ENCODE measurements around the gene ATP6V1G3. TPM values are rescaled to one million over a fixed set of nuclear protein-coding genes. Genes with fewer than 3 reads are reported as not detected.

ATP6V1G3 gene
- total and polyA plus RNA-seq, 9 of the 15 experiments (the other 6 are each of a cell fraction or from before 2014, with no cell fraction given) = 0.32 TPM; not detected in 8

DNA sequence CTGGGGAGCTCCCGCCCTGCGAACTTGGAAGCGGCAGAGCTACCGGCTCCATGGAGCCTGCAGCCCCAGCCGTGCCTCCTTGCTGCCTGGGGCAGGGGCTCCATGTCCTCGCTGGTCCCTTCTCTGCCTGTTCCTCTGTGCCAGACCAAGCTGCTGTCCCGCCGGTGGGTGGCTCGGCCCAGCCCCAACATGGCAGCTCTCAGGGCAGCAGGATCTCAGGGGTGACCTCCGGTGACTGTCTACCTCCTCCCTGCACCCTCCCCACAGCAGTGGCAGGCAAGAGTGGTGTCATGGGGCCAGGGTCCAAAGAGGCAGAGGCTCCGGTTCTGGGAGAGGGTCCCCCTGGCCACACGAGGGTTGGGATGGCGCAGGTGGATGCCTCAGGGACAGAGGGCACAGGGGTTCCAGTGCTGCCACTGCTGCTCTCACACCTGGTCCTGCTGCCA lies 45.8 kb downstream of the ATP6V1G3 start:
- H3K9me3 ChIP-seq (replicated peaks; ENCODE audit: control insufficient read depth, insufficient read depth, low read depth, low read length) = no peaks in the 10 kb centered on the region
- no peaks in the 10 kb centered on the region for H3K36me3 ChIP-seq (ENCODE audit: control insufficient read depth, insufficient read depth, low read length)
- H2AFZ ChIP-seq (ENCODE audit: low read depth, low read length) = no peak overlapping the region
- no peak for ATAC-seq
- WGBS (ENCODE audit: insufficient coverage, low coverage, missing lambda C conversion rate) = 27% methylated on average over 12 of the region's 13 CpGs
- no peaks in the 10 kb centered on the region for H4K20me1 ChIP-seq (replicated peaks; ENCODE audit: control insufficient read depth, insufficient read depth, low read length)
- H3K79me2 ChIP-seq (ENCODE audit: control insufficient read depth, insufficient read depth, low read length) = no peaks in the 10 kb centered on the region
- no peaks in the 10 kb centered on the region for H3K27me3 ChIP-seq (ENCODE audit: control insufficient read depth in 2 of 2, insufficient read depth in 2 of 2, low read length in 2 of 2)
- no peak for DNase-seq (ENCODE audit: extremely low read depth in 1 of 4, low spot score in 3 of 4)
- BruUV-seq (replicated peaks) = no TSS peak
- H3K4me1 ChIP-seq (replicated peaks in 1 of 2; ENCODE audit: control insufficient read depth in 2 of 2, insufficient read depth in 2 of 2, low read length in 2 of 2) = peaks cover 0 to 6% of the 10 kb centered on the region in 2 experiments; a peak in 1 of 5 replicates
- H3K27ac ChIP-seq (ENCODE audit: extremely low read depth, low read depth, low read length) = no peak overlapping the region
- H3K4me3 ChIP-seq = no peak overlapping the region
- H3K4me2 ChIP-seq (ENCODE audit: insufficient read depth, low read length) = no peak overlapping the region
- H3K9ac ChIP-seq (ENCODE audit: insufficient read depth in 1 of 2, low read depth in 2 of 2, low read length in 2 of 2) = no peak overlapping the region
- intact Hi-C loops (cut with micrococcal nuclease) = no loop called here
- in situ Hi-C loops (cut with MboI) = no loop called here
- no peak for FAIRE-seq
- no peaks in the 10 kb centered on the region for H3K9me1 ChIP-seq (ENCODE audit: control insufficient read depth, insufficient read depth, low read length)
- ChIA-PET CTCF (ENCODE audit: low intra/inter-chr PET ratio) (no interaction called here), POLR2A (no interaction called here)
- TF ChIP-seq CREB3L1 (IDR thresholded peaks at IDR 0.05; ENCODE audit: borderline replicate concordance, low read depth) (no peak), ZBTB34 (CRISPR knock-in tag; IDR thresholded peaks at IDR 0.05) (no peak), SNRNP70 (optimal IDR thresholded peaks at IDR 0.05; ENCODE audit: low read depth, low read length) (no peak), MLX (CRISPR knock-in tag; conservative IDR thresholded peaks at IDR 0.05) (no peak), ZFPM2 (CRISPR knock-in tag; IDR thresholded peaks at IDR 0.05) (no peak), ZBTB26 (CRISPR knock-in tag; IDR thresholded peaks at IDR 0.05) (no peak), SRSF1 (IDR thresholded peaks at IDR 0.05; ENCODE audit: low read depth, low read length) (no peak), XRCC3 (IDR thresholded peaks at IDR 0.05) (no peak), CBX8 (IDR thresholded peaks at IDR 0.05; ENCODE audit: borderline replicate concordance, extremely low read depth, low read depth, low read length, poor library complexity, severe bottlenecking) (no peak)

Measured in K562 (cell line).